Astrocyte of the spinal cord (primary cell): Measurements from ENCODE around the gene GOLGA3.
"Not testable (repeated sequence)": the region's sequence is repeated elsewhere in the genome, so short reads cannot be mapped to it uniquely, and the experiment has no call there.

ENCODE experiments used
- DNase-seq: peaks from one replicate; pipeline ENCODE4 v3.0.0; 2011; ENCODE audit warnings: low read depth, low spot score
- H3K4me3 ChIP-seq: 2 replicates; pipeline ENCODE4 v1.5.1; 2011; ENCODE audit warnings: low read depth, mild to moderate bottlenecking, low read length, moderate library complexity
- in situ Hi-C: cut with HindIII; loops from 2 replicates; pipeline ENCODE4 v1.10.0; 2017; ENCODE audit warnings: low sequenced_read_pairs
- TF ChIP-seq, protein P1 (sequence below): IDR thresholded peaks from 2 replicates; pipeline ENCODE4 v1.5.1; 2012; ENCODE audit warnings: low read depth, mild to moderate bottlenecking, low read length, inconsistent platforms

Gene GOLGA3

DNA sequence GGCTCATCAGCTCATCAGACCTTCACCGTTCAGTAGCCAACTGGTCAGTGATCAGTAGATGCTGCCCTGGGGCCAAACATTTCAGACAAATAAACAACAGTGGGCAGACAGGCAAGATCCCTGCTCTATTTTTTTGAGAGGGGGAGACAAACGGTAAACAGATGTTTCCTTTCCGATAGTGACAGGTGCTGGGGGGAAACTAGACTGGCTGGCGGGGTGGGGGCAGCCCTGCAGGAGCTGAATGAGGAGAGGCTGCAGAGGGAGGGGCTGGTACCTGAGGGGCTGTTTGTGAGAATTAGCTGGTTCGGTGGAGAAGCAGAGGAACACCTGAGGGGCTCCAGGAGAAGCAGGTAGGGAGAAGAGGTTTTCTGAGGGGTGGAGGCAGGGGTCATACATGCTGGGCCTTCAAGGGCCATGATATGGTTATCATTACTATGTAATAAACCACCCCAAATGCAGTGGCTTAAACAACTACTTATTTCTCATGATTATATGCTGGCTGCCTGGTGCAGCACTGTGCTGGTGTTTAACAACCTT, 8.2 kb upstream of the GOLGA3 start:
- TF ChIP-seq, protein P1, sequence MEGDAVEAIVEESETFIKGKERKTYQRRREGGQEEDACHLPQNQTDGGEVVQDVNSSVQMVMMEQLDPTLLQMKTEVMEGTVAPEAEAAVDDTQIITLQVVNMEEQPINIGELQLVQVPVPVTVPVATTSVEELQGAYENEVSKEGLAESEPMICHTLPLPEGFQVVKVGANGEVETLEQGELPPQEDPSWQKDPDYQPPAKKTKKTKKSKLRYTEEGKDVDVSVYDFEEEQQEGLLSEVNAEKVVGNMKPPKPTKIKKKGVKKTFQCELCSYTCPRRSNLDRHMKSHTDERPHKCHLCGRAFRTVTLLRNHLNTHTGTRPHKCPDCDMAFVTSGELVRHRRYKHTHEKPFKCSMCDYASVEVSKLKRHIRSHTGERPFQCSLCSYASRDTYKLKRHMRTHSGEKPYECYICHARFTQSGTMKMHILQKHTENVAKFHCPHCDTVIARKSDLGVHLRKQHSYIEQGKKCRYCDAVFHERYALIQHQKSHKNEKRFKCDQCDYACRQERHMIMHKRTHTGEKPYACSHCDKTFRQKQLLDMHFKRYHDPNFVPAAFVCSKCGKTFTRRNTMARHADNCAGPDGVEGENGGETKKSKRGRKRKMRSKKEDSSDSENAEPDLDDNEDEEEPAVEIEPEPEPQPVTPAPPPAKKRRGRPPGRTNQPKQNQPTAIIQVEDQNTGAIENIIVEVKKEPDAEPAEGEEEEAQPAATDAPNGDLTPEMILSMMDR, result no peak
- in situ Hi-C loops, result no loop called here
- no peak overlapping the region for H3K4me3 ChIP-seq
- DNase-seq, result no peak

DNA sequence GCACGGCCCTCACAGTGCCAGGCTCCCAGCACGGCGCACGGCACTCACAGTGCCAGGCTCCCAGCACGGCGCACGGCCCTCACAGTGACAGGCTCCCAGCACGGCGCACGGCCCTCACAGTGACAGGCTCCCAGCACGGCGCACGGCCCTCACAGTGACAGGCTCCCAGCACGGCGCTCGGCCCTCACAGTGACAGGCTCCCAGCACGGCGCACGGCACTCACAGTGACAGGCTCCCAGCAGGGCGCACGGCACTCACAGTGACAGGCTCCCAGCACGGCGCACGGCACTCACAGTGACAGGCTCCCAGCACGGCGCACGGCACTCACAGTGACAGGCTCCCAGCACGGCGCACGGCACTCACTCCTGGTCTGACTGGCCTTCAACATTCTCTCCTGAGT, 7.6 kb upstream of the GOLGA3 start:
- H3K4me3 ChIP-seq, DNase-seq, in situ Hi-C loops: not testable (repeated sequence)

DNA sequence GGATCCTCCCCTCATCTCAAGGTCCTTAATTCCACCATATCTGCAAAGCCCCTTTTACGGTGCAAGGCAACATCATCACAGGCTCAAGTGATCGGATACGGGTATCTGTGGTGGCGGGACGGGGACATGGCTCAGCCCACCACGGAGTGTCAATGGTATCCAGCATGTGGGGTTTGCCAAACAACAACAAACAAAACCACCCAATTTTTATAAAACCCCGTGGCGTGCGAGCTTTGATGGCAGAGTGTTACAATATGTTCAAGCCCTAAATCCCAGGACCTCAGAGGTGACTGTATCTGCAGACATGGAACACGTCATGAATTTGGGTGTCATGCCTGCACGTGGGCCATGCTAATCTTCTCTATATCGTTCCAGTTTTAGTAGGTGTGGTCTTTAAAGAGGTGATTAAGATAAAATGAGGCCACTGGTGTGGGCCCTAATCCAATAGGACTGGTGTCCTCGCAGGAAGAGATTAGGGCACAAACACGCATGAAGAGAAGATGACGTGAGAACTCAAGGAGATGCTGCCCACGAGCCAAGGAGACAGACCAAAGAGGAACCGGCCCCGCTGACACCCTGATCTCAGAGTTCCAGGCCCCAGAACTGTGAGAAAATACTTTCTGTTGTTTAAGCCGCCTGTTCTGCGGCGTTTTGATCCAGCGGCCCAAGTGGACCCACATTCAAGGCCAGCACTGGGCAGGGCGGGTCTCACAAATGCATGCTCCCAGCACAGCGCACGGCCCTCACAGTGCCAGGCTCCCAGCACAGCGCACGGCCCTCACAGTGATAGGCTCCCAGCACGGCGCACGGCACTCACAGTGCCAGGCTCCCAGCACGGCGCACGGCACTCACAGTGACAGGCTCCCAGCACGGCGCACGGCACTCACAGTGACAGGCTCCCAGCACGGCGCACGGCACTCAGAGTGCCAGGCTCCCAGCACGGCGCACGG, 6.7 kb upstream of the GOLGA3 start:
- TF ChIP-seq, protein P1, result no peak
- no peak overlapping the region for H3K4me3 ChIP-seq
- DNase-seq, result no peak
- in situ Hi-C loops, result no loop called here

DNA sequence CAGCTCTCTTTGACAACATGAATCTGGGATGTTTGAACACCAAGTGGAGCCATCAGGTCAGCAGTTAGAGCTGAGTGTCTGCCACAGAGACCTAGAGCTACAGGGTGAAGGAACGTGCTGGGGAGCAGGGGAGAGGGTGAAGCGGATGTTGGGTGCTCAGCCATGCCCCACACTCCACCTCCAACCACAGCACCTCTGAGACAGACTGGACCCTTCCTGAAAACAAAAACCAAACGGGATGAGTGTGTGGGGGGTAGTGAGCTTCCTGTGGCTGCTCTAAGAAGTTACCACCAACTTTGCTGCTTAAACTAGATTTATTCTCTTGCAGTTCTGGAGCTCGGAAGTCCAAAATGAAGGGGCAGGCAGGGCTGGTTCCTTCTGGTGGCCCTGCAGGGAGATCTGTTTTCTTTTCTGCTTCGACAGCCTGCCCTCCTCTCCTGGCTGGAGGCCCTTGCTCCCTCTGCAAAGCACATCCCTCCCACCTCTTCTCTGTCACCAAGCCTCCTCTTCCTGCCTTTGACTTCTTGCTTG, 5.6 kb upstream of the GOLGA3 start:
- in situ Hi-C loops, result no loop called here
- DNase-seq, result no peak
- TF ChIP-seq, protein P1, result no peak
- H3K4me3 ChIP-seq, result no peak overlapping the region

DNA sequence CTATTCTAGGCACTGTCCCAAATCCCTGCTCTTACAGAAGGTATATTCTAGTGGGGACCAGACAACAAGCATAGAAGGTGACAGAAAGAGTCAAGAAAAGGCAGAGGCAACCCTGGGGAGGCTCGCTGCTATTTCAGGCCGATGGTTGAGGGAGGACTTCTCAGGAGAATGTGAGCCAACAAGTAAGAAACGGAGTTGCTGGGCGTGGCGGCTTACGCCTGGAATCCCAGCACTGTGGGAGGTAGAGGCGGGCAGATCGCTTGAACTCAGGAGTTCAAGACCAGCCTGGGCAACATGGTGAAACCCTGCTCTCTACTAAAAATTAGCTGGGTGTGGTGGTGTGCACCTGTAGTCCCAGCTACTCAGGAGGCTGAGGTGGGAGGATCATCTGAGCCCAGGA, 4.7 kb upstream of the GOLGA3 start:
- in situ Hi-C loops, result no loop called here
- DNase-seq, result no peak
- H3K4me3 ChIP-seq, result no peak overlapping the region
- TF ChIP-seq, protein P1, result no peak

DNA sequence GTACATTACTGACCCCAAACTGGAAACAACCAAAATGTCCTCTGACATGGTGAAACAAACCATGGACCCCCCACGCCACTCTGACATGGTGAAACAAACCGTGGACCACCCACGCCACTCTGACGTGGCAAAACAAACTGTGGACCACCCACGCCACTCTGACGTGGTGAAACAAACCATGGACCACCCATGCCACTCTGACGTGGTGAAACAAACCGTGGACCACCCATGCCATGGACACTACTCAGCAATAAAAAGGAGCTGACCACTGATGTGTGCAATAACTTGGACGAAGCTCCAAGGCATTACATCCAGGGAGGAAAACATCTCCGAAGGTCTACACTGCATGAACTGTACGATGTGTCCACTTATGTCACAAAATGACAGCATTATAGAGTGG, 3.1 kb upstream of the GOLGA3 start:
- DNase-seq, result no peak
- in situ Hi-C loops, result no loop called here
- H3K4me3 ChIP-seq, result no peak overlapping the region
- TF ChIP-seq, protein P1, result no peak
